Measurements from ENCODE around the gene PKP4. TPM values are rescaled to one million over a fixed set of nuclear protein-coding genes. Genes with fewer than 3 reads are reported as not detected.

The PKP4 gene
- total and polyA plus RNA-seq, 2 experiments from 2014 or later = 7.6 to 32.2 TPM

DNA sequence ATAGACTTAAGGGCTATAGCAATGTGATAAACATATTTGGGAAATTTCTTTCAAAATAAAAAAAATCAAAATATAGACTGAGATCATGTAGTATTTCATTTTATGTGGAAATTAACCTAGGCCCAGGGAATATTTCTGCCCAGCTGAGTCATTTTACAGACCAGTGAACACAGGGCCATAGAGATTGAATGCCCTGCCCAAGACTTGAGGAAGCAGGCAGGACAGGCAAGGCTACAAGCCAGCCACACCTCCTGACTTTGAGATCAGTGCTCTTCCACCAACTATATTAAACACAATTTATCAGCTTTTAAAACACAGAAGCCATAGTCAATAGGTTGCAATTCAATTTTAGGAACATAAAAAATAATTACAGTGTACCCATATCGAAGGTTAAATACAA, 13.1 kb upstream of the PKP4 start:
- Histone ChIP-seq H3K36me3 (ENCODE audit: low read depth) (no peaks in the 10 kb centered on the region), H2AFZ (no peak overlapping the region), H3K9me2 (ENCODE audit: insufficient read depth) (no peaks in the 10 kb centered on the region), H3K27ac (no peak overlapping the region), H3K4me3 (no peak overlapping the region), H4K20me1 (ENCODE audit: insufficient read depth) (no peaks in the 10 kb centered on the region), H3K9ac (no peak overlapping the region), H3K27me3 (replicated peaks; ENCODE audit: insufficient read depth) (no peaks in the 10 kb centered on the region), H3K9me3 (ENCODE audit: low read depth) (no peaks in the 10 kb centered on the region), H3K4me2 (ENCODE audit: unreplicated experiment) (no peak overlapping the region), H3K4me1 (ENCODE audit: insufficient read depth) (no peaks in the 10 kb centered on the region), H3K79me2 (ENCODE audit: insufficient read depth) (no peaks in the 10 kb centered on the region), H3F3A (ENCODE audit: insufficient read depth) (no peaks in the 10 kb centered on the region)
- in situ Hi-C loops (cut with MboI) = no loop called here
- TF ChIP-seq EZH2phosphoT487 (IDR thresholded peaks at IDR 0.05; ENCODE audit: insufficient read depth, low read depth) (no peak), EZH2 (IDR thresholded peaks at IDR 0.05; ENCODE audit: insufficient read depth, poor library complexity, severe bottlenecking) (no peak)
- DNase-seq = no peak
- 96% methylated on average over 1 of the region's 1 CpG for WGBS, 2 experiments (ENCODE audit: low coverage in 1 of 2, low lambda C conversion rate in 2 of 2, missing lambda C conversion rate in 2 of 2)

GRCh38 chr2:158457092-158457825, 507 bp downstream of the PKP4 start:
- H3K9me2 ChIP-seq (ENCODE audit: insufficient read depth) = no peaks in the 10 kb centered on the region
- peaks cover 43% of the 10 kb centered on the region for H3K79me2 ChIP-seq (ENCODE audit: insufficient read depth)
- H3K27ac ChIP-seq = peak overlapping the region; percentile 60
- H3F3A ChIP-seq (ENCODE audit: insufficient read depth) = peaks cover 14% of the 10 kb centered on the region
- peak overlapping the region; percentile 92 for H2AFZ ChIP-seq
- in situ Hi-C loops (cut with MboI) = loop anchor here (25.0 kb wide), 1 partner anchor 420 kb away; no protein-coding TSS in a partner anchor
- peak overlapping the region; percentile 97 for H3K4me2 ChIP-seq (ENCODE audit: unreplicated experiment)
- WGBS, 2 experiments (ENCODE audit: low coverage in 1 of 2, low lambda C conversion rate in 2 of 2, missing lambda C conversion rate in 2 of 2) = 0 to 1% methylated on average over 43 to 75 of the region's 84 CpGs
- H3K4me1 ChIP-seq (ENCODE audit: insufficient read depth) = peaks cover 29% of the 10 kb centered on the region
- no peak for TF ChIP-seq EZH2phosphoT487 (IDR thresholded peaks at IDR 0.05; ENCODE audit: insufficient read depth, low read depth)
- TF ChIP-seq EZH2 (IDR thresholded peaks at IDR 0.05; ENCODE audit: insufficient read depth, poor library complexity, severe bottlenecking) = no peak
- H4K20me1 ChIP-seq (ENCODE audit: insufficient read depth) = peaks cover 6% of the 10 kb centered on the region; the same call in 1 of the 2 replicates
- no peaks in the 10 kb centered on the region for H3K36me3 ChIP-seq (ENCODE audit: low read depth)
- peak; percentile 88 for DNase-seq
- peak overlapping the region; percentile 81 for H3K9ac ChIP-seq
- no peaks in the 10 kb centered on the region for H3K9me3 ChIP-seq (ENCODE audit: low read depth)
- no peaks in the 10 kb centered on the region for H3K27me3 ChIP-seq (replicated peaks; ENCODE audit: insufficient read depth)
- H3K4me3 ChIP-seq = peak overlapping the region; percentile 92

GRCh38 chr2:158457826-158458616, 1.3 kb downstream of the PKP4 start:
- 1 to 2% methylated on average over 53 to 61 of the region's 61 CpGs for WGBS, 2 experiments (ENCODE audit: low coverage in 1 of 2, low lambda C conversion rate in 2 of 2, missing lambda C conversion rate in 2 of 2)
- H3K9me2 ChIP-seq (ENCODE audit: insufficient read depth) = no peaks in the 10 kb centered on the region
- peak; percentile 80 for DNase-seq

GRCh38 chr2:158458617-158458920, 1.8 kb downstream of the PKP4 start:
- in situ Hi-C loops (cut with MboI) = loop anchor here (25.0 kb wide), 1 partner anchor 421 kb away; no protein-coding TSS in a partner anchor
- Histone ChIP-seq H3K36me3 (ENCODE audit: low read depth) (no peaks in the 10 kb centered on the region), H3K4me3 (peak overlapping the region; percentile 92), H3K27ac (0 out of 2 replicates have a peak overlapping the region, but pooled peaks have one; percentile 10), H3K9me3 (ENCODE audit: low read depth) (no peaks in the 10 kb centered on the region), H3K9ac (peak overlapping the region; percentile 81), H3K9me2 (ENCODE audit: insufficient read depth) (no peaks in the 10 kb centered on the region), H3K79me2 (ENCODE audit: insufficient read depth) (peaks cover 56% of the 10 kb centered on the region), H4K20me1 (ENCODE audit: insufficient read depth) (peaks cover 6% of the 10 kb centered on the region; the same call in 1 of the 2 replicates), H3K4me2 (ENCODE audit: unreplicated experiment) (peak overlapping the region; percentile 97), H3F3A (ENCODE audit: insufficient read depth) (peaks cover 14% of the 10 kb centered on the region), H3K27me3 (replicated peaks; ENCODE audit: insufficient read depth) (no peaks in the 10 kb centered on the region), H3K4me1 (ENCODE audit: insufficient read depth) (peaks cover 29% of the 10 kb centered on the region), H2AFZ (peak overlapping the region; percentile 92)
- TF ChIP-seq EZH2 (IDR thresholded peaks at IDR 0.05; ENCODE audit: insufficient read depth, poor library complexity, severe bottlenecking) (no peak), EZH2phosphoT487 (IDR thresholded peaks at IDR 0.05; ENCODE audit: insufficient read depth, low read depth) (no peak)
- 45 to 46% methylated on average over 9 of the region's 9 CpGs for WGBS, 2 experiments (ENCODE audit: low coverage in 1 of 2, low lambda C conversion rate in 2 of 2, missing lambda C conversion rate in 2 of 2)
- DNase-seq = no peak

More at GRCh38 chr2:158457826-158458616, 1.3 kb downstream of the PKP4 start:
- H3K27me3 ChIP-seq (replicated peaks; ENCODE audit: insufficient read depth) = no peaks in the 10 kb centered on the region
- no peaks in the 10 kb centered on the region for H3K36me3 ChIP-seq (ENCODE audit: low read depth)
- H3K27ac ChIP-seq = peak overlapping the region; percentile 60
- peaks cover 51% of the 10 kb centered on the region for H3K79me2 ChIP-seq (ENCODE audit: insufficient read depth)
- peak overlapping the region; percentile 92 for H3K4me3 ChIP-seq
- H3K9ac ChIP-seq = peak overlapping the region; percentile 81
- peaks cover 29% of the 10 kb centered on the region for H3K4me1 ChIP-seq (ENCODE audit: insufficient read depth)
- H4K20me1 ChIP-seq (ENCODE audit: insufficient read depth) = peaks cover 6% of the 10 kb centered on the region; the same call in 1 of the 2 replicates
- peaks cover 14% of the 10 kb centered on the region for H3F3A ChIP-seq (ENCODE audit: insufficient read depth)
- peak overlapping the region; percentile 92 for H2AFZ ChIP-seq
- in situ Hi-C loops (cut with MboI) = loop anchor here (25.0 kb wide), 1 partner anchor 421 kb away; no protein-coding TSS in a partner anchor
- TF ChIP-seq EZH2 (IDR thresholded peaks at IDR 0.05; ENCODE audit: insufficient read depth, poor library complexity, severe bottlenecking) (no peak), EZH2phosphoT487 (IDR thresholded peaks at IDR 0.05; ENCODE audit: insufficient read depth, low read depth) (no peak)
- H3K9me3 ChIP-seq (ENCODE audit: low read depth) = no peaks in the 10 kb centered on the region
- H3K4me2 ChIP-seq (ENCODE audit: unreplicated experiment) = peak overlapping the region; percentile 97

Data from GM23248 (cell line).